ENCODE measurements around the gene MTMR1.

The MTMR1 gene

DNA sequence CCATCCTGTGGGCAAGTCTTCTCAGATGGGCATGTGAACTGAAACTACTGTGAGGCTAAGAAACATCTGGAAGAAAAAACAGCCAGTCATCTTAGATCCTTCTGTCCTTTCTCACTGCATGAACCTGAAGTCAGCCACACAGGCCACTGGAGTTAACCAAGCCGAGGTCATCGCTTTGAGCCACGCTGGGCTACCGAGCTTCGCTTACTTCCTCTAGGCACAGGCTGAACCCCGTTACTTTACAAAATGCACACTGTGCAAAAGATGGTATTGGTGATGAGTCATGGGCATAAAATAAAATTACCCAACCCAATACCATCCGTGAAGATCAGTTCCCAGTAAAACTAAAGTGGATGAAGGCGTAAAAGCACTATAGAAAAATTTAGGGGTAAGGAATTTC lies 86.2 kb downstream of the MTMR1 start:
- no peak for DNase-seq (ENCODE audit: low spot score)

DNA sequence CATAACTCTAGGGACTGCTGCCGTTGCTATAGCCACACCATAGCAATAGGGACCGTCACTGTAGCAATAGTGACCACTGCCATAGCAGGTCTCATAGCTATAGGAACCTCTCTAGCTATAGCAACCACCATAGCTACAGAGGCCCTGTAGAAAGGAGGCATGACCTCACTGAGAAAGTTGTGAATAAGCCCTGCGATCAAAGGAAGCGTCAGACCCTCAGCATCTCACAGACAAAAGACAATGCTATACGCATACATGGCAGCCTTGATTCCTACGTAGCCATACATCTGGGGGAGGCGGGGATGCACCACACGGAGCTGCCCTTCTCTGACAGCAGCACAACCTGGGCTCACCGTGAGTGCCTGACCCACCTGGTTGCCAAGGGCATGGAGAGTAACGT lies 88.5 kb downstream of the MTMR1 start:
- DNase-seq (ENCODE audit: low spot score): no peak

DNA sequence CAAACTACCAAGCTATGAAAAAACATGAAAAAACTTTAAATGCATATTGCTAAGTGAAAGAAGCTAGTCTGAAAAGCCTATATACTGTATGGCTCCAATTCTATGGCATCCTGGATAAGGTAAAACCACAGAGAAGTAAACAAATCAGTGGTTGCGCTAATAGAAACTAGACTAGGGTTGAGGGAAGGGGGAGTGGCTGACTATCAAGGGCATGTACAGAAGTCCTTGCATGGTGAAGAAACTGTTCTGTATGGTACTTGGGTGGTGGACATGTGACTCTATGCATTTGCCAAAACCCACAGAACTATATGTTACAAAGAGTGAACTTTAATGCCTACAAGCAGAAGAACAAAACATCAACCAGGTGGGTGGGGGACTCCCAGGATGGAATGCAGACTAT lies 96.8 kb downstream of the MTMR1 start:
- DNase-seq (ENCODE audit: low spot score): no peak

DNA sequence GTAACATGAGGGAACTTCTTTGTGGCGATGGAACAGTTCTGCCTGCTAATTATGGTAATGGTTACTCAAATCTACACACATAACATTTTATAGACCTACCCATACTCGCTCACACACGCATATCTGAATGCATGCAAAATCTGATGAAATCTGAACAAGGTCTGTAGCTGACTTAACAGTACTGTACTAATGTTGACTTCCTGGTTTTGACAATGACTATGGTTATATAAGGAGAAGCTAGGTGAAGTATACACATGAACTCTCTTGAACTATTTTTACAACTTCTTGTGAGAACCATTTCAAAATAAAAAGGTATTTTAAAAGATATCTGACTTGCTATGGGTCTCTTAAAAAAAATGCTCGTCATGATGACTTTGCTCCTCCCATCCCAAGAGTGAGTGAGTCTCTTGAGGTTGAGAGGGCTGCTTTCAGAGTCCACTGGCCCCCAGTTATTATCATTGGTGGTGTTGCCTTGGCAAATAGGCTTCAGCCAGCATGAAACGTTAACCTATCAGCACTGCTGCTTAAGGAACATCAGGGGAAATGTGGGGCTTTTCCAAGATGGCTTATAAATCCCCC lies 99.8 kb downstream of the MTMR1 start:
- no peak for DNase-seq (ENCODE audit: low spot score)

DNA sequence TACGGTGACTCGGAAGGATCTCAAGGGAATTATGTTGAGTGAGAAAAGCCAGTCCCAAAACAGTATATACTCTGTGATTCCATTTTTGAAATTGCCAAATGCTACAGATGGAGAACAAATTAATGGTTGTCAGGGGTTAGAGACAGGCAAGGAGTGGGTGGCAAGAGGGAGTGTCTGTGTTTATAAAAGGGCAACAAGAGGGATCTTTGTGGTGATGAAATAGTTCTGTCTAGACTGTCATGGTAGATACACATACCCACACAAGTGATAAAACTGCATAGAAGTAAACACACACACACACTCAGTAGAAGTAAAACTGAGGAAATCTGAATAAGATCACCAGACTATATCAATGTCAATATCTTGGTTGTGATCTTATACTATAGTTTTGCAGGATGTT lies 112.5 kb downstream of the MTMR1 start:
- no peak for DNase-seq (ENCODE audit: low spot score)

DNA sequence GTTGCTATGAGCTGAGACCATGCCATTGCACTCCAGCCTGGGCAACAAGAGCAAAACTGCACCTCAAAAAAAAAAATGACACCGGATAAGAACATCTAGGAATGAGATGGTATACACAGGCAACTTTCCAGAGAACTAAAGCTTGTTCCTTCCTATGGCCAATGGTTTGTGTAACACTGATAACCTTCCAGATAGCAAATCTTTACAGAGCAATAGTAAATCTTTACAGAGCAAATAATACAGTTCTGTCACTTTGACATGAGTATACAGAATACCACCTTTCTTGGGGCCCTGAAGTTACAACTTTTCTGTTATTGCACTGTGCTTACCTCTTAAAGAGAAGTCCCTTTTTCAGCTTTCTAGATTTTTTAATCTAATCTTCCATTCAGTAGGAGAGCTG lies 113.6 kb downstream of the MTMR1 start:
- no peak for DNase-seq (ENCODE audit: low spot score)

DNA sequence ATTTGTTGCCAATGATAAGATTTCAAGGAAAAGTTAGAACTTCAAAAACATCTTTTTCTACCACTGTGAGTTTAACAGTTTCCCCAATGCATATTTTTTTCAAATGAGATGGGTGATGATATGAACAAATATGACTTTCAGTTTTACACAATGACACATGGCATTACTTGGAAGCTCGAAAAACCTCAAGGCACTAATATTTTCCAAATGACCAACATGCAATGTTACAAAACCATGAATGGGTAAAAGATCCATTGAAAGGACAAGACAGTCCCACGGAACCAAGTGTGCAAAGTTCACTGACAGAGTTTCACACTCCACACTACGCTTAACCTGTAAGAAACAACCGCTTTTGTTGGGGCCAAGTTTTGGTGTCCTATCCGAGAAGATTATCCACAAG lies 120.7 kb downstream of the MTMR1 start:
- DNase-seq (ENCODE audit: low spot score): no peak
